NCI-H2081 treated with DMSO at 0.1 percent for 48 hours (cell line): Measurements from ENCODE around the gene ERMARD.

ENCODE experiments used
- DNase-seq: peaks from one replicate; lab custom pipeline; 2025; lab: John Stamatoyannopoulos, UW

ERMARD gene

GRCh38 chr6:169825558-169826225 lies 74.3 kb downstream of the ERMARD start:
- no peak for DNase-seq

- DNase-seq, result no peak
Measured at GRCh38 chr6:169826697-169827096, 75.3 kb downstream of the ERMARD start.

GRCh38 chr6:169827290-169827717 lies 75.9 kb downstream of the ERMARD start:
- no peak for DNase-seq

- no peak for DNase-seq
Measured at GRCh38 chr6:169828176-169828575, 76.8 kb downstream of the ERMARD start.

GRCh38 chr6:169829786-169830185 lies 78.4 kb downstream of the ERMARD start:
- no peak for DNase-seq

- no peak for DNase-seq
Measured at GRCh38 chr6:169830876-169831275, 79.5 kb downstream of the ERMARD start.
